HG03575 (cell line): ENCODE data around the gene MAP3K19.
A peak's percentile ranks its signal among the peaks of the same experiment; 100 is the strongest.

Experiments used
- ATAC-seq: cut with Tn5 transposase; IDR thresholded peaks from one replicate; pipeline ENCODE4 v1.9.1; 2021; ENCODE audit not compliant: unreplicated experiment, insufficient number of reproducible peaks, low FRiP score; ENCODE audit errors: extremely low read depth

The MAP3K19 gene

GRCh38 chr2:134944975-134945374 is 102.3 kb downstream of the MAP3K19 start:
- no peak for ATAC-seq

GRCh38 chr2:134943540-134943939 is 103.7 kb downstream of the MAP3K19 start:
- no peak for ATAC-seq

GRCh38 chr2:134936691-134937090 is 110.6 kb downstream of the MAP3K19 start:
- no peak for ATAC-seq

GRCh38 chr2:134934641-134935040 is 112.6 kb downstream of the MAP3K19 start:
- ATAC-seq = no peak

GRCh38 chr2:134934150-134934549 is 113.1 kb downstream of the MAP3K19 start:
- ATAC-seq = no peak

GRCh38 chr2:134933732-134934131 is 113.5 kb downstream of the MAP3K19 start:
- no peak for ATAC-seq

- no peak for ATAC-seq
Measured at GRCh38 chr2:134932864-134933526, 114.3 kb downstream of the MAP3K19 start.

- ATAC-seq = no peak
Measured at GRCh38 chr2:134927195-134927594, 120.1 kb downstream of the MAP3K19 start.

GRCh38 chr2:134926231-134926931 is 120.9 kb downstream of the MAP3K19 start:
- no peak for ATAC-seq

GRCh38 chr2:134924912-134925311 is 122.3 kb downstream of the MAP3K19 start:
- no peak for ATAC-seq

- ATAC-seq = no peak
Measured at GRCh38 chr2:134919341-134920210, 127.7 kb downstream of the MAP3K19 start.

GRCh38 chr2:134918526-134919340 is 128.5 kb downstream of the MAP3K19 start, which contains the start of gene CCNT2:
CCNT2 (plus strand) TSS chr2:134918822; CDS start chr2:134918855, 33 bp downstream.
- peak; percentile 69 for ATAC-seq

GRCh38 chr2:134917888-134918525 is 129.2 kb downstream of the MAP3K19 start:
- peak; percentile 48 for ATAC-seq

- ATAC-seq = no peak
Measured at GRCh38 chr2:134917360-134917865, 129.8 kb downstream of the MAP3K19 start.
